GM19238 (cell line): Measurements from ENCODE around the gene ATAD3A.
"Not testable (repeated sequence)": the region's sequence is repeated elsewhere in the genome, so short reads cannot be mapped to it uniquely, and the experiment has no call there.

Experiments
- DNase-seq: peaks from one replicate; pipeline ENCODE4 v3.0.0; 2011; ENCODE audit warnings: low spot score; ENCODE audit not compliant: insufficient read length

ATAD3A gene

DNA sequence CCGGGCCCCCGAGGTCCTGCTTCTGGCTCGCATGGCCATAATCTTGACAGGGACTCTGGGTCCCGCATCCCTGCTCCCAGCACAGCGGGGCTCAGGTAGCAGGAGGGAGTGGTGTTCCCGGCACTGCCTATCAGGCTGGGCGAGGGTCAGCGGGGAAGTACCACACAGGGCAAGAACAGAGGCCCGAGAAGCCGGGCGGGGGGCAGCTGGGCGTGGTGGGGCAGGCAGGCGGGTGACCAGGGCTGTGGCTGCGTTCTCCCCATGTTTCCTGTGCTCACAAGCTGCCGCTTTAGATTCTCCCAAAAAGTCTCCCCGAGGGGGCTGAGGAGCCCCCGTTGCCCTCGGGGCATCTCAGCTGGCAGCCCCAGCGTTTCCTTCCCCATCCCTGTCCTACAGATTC is 22.1 kb upstream of the ATAD3A start:
- DNase-seq = no peak

DNA sequence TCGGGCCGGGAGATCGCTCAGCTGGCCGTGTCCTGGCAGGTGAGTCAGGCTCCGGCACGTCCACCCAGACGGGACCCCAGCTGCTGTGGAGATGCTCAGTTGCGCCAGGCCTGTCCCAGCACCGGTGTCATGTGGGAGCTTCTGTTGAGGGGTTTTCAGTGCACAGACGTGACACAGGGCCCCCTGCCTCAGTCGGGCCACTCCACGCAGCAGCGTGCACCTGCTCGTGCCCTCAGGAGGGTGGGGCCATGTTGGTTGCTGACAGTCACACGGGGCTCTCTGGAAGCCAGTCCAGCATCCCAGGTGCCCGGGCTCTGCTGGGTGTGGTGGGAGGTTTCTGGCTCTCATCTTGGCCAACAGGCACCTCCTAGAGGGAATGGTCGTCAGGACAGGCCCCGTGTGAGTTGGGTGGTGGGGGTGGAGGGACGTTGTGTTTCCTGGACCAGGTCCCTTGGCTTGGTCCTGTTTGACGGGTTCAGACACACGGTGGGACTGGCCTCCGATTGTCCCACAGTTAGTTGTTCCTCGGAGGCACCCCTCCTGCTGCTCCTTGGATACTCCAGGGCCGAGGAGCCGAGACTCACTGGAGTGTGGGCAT is 21.2 kb upstream of the ATAD3A start:
- DNase-seq = no peak

DNA sequence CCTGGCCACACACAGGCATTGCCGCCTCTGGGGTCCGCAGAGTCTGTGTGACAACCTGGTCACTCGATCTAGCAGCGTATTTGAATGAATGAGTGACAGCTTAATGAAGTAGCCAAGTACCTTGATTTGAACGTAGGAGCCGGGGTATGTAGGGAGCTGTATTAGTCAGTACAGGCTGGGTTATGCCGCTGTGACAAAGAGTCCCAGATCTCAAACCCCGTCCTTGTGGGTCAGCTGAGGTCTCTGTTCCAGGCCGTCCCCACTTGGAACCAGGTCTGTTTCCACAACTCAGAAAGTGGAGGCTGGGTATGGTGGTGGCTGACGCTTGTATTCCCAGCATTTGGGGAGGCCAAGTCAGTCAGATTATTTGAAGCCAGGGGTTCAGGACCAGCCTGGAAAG is 20.4 kb upstream of the ATAD3A start:
- no peak for DNase-seq

DNA sequence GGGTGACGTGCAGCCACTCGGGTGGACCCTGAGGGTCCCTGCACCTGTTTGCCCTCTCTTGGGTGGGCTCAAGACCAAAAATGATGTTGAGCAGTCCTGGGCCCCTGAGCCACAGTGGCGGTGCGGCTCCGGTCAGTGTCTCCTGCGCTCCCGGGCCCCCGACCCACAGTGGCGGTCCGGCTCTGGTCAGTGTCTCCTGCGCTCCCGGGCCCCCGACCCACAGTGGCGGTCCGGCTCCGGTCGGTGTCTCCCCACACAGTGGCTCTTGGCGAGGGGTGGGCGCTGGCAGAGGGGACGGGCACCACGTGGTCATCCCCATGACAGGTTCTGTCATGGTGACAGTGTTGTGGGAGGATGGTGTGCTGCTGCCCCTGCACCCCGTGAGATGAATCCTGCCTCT is 17.7 kb upstream of the ATAD3A start:
- not testable (repeated sequence) for DNase-seq

DNA sequence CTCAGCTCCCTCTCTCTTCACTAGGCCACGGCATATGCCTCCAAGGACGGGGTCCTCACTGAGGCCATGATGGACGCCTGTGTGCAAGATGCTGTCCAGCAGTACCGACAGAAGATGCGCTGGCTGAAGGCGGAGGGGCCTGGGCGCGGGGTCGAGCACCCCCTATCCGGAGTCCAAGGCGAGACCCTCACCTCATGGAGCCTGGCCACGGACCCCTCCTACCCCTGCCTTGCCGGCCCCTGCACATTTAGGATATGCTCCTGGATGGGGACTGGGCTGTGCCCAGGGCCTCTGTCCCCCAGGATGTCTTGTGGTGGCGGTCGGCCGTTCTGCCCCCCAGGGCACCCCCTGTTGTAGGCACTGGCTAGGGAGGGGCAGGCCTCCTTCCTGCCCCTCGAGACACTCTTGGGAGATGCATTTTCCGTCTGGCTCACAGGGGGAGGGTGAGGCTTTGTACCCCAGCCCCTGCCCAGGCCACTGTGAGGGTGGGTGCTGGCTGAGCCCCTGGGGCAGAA is 16.4 kb upstream of the ATAD3A start:
- not testable (repeated sequence) for DNase-seq

DNA sequence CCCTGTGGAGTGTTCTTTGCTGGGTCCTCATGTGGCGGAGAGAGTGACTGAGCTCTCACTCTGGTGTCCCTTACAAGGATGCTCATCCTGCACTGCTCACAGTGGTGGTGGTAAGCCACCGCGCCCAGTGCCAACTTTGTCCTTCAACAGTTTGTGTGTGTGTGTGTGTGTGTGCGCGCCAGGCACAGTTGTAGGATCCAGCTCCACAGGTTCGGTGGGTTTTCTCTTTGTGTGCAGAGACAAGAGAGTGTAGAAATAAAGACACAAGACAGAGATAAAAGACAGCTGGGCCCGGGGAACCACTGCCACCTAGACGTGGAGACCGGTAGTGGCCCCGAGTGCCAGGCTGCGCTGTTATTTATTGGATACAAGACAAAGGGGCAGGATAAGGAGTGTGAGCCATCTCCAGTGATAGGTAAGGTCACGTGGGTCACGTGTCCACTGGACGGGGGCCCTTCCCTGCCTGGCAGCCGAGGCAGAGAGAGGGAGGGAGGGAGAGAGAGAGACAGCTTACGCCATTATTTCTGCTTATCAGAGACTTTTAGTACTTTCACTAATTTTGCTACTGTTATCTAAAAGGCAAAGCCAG is 7.1 kb upstream of the ATAD3A start:
- DNase-seq = not testable (repeated sequence)

DNA sequence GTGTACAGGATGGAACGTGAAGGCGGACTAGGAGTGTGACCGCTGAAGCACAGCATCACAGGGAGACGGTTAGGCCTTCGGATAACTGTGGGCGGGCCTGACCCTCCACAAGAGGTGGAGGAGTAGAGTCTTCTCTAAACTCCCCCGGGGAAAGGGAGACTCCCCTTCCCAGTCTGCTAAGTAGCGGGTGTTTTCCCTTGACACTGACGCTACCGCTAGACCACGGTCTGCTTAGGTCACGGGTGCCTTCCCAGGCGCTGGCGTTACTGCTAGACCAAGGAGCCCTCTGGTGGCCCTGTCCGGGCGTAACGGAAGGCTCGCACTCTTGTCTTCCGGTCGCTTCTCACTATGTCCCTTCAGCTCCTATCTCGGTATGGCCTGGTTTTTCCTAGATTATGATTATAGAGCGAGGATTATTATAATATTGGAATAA is 6.6 kb upstream of the ATAD3A start:
- not testable (repeated sequence) for DNase-seq

DNA sequence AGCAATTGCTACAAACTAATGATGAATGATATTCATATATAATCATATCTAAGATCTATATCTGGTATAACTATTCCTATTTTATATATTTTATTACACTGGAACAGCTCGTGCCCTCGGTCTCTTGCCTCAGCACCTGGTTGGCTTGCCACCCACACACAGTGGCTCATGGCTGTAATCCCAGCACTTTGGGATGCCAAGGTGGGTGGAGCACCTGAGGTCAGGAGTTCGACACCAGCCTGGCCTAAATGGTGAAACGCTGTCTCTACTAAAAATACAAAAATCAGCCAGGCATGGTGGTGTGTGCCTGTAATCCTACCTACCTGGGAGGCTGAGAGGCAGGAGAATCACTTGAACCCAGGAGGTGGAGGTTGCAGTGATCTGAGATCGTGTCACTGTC is 6.2 kb upstream of the ATAD3A start:
- DNase-seq = not testable (repeated sequence)

DNA sequence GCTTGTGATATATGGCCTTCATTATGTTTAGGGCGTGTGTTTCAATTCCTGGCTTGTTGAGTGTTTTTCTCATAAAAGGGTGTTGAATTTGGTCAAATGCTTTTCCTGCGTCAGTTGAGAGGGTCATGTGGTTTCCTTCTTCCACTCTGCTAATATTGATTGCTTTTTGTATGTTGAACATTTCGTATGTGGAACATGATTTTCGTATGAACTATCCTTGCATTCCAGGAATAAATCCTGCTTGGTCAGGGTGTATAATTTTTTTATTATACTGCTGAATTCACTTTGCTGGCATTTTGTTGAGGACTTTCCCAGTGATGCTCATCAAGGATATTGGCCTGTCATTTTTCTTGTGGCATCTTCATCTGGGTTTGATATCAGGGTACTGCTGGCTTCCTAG is 4.7 kb upstream of the ATAD3A start:
- no peak for DNase-seq

DNA sequence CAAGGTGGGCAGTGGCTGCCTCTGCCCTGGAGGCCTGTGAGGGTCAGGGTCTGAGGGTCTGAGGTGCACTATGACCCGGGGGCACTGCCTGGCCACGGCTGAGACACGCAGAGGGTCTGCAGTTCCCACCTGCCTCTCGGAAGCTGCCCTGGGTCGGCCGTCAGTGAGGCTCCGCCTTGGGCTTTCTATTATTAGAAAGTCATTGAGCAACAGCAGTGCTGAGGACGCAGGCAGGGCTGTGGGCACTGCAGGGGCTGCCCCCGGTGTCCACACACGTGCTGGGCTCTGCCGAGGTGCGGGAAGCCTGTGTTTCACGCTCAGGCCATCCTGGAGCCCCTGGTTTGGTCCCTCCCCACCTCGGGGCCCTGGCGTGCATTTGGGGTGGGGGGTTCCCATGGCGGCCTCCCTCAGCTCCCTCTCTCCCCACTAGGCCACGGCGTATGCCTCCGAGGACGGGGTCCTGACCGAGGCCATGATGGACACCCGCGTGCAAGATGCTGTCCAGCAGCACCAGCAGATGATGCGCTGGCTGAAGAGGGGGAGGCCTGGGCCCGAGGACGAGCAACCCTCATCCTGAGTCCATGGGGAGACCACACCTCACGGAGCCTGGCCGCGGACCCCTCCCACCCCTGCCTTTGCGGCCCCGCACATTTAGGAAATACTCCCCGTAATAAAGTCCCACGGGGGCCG is 3.0 kb upstream of the ATAD3A start:
- DNase-seq = not testable (repeated sequence)

DNA sequence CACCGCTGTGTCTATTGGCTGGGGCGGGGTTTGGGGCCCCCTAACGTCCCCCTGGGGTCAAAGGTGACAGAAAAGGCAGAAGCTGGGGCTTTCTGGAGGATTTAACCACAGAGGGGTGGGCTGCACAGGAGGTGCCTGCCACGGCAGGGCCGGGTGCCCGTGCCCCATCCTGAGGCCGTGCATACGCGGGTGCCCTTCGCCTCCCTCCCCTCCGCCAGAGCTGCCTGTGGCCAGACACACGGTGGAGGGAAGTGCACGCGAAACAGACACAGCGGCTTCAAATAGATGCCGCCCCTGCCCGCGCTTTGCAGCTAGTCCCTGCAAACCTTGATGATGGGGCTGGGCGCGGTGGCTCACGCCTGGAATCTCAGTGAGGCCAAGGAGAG is 2.5 kb upstream of the ATAD3A start:
- DNase-seq = not testable (repeated sequence)

DNA sequence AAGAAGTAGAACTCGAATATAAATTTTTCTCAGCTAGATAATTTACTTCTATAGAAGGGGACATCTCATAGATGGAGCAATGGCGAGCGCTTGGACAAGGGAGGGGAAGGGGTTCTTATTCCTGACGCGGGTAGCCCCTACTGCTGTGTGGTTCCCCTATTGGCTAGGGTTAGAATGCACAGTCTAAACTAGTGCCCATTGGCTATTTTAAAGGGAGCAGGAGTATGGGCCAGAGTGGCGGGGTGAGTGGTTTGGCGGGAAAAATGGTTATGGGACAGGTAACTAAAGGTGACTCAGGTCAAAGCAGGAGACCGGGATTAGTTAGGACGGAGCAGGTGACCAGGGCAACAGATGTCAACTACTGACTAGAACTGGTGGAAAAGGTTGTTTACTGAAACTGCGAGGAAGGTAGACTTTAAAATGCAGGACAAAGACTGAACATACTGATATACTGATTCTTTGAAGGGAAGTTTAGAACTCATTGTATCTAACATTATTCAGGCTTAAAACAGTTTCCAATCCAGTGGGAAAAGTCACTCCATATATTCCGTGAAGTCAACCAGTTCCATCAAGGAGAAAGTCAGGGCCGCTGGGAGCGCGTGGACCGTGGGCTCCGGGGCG is 940 bp upstream of the ATAD3A start:
- DNase-seq = no peak

DNA sequence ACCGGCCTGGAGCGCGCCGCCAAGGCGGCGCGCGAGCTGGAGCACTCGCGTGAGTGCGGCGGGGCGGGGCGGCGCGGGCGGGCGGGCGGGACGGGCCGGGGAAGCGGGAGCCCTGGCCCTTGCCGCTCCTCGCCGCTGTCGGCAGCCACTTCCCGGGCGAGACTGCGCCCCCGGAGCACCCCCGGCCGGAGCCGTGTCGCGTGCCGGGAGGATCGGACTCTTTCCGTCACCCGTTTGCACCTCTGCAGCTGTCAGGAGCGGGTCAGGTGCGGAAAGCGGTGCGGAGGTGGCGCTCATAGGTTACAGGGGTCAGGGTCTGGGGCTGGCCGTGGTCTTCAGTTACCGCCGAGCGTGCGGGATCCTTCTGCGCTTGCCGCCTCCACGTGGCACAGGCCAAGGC is 463 bp downstream of the ATAD3A start:
- not testable (repeated sequence) for DNase-seq

DNA sequence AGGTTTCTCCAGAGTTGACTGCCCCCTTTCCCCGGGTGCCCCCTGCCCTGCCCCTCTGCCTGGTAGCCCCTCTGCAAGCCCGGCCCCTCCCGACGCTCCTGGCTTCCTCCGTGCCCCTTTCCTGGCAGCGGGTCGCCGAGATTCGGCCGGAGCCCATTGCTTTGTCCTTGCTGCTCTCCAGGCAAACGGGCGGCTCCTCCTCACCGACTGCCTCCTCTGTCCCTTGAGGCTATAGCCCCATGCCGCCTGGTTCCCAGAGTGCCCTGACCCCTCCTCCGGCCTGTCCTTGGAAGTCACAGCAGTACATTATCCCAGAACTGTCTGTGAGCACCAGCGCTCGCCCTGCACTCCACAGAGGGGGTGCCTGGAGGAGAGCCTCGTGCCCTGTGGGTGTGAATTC is 1.7 kb downstream of the ATAD3A start:
- not testable (repeated sequence) for DNase-seq

DNA sequence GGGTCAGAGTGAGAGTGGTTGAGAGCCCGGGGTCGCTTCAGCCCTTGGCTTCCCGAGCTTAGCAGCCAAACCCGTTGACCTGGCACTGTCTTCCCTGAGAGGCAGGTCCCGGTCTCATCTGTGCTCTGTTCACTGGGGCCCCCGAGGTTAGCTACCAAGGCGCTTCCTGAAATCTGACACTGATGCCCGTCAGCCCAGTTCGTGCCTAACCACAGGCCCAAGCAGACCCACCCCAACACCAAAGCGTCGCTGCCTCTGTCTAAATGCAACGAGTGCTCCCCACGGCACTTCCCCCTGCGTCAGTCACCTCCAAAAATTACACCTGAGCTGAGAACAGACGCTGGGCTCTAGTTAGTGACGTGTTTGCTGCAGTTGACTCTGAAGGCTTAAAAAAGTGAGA is 2.4 kb downstream of the ATAD3A start:
- DNase-seq = not testable (repeated sequence)

DNA sequence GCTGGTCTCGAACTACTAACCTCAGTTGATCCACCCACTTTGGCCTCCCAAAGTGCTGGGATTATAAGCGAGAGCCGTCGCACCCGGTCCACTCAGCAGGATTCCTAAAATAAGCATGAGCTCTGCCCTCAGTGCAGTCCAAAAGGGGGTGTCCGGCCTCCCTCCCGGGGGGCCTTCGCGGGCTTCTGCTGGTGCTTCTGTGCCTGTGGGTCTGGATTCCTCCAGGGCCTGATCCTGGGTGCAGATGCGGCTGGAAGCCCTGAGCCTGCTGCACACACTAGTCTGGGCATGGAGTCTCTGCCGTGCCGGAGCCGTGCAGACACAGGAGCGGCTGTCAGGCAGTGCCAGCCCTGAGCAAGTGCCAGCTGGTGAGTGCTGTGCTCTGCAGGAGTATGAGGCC is 5.0 kb downstream of the ATAD3A start:
- DNase-seq = not testable (repeated sequence)

DNA sequence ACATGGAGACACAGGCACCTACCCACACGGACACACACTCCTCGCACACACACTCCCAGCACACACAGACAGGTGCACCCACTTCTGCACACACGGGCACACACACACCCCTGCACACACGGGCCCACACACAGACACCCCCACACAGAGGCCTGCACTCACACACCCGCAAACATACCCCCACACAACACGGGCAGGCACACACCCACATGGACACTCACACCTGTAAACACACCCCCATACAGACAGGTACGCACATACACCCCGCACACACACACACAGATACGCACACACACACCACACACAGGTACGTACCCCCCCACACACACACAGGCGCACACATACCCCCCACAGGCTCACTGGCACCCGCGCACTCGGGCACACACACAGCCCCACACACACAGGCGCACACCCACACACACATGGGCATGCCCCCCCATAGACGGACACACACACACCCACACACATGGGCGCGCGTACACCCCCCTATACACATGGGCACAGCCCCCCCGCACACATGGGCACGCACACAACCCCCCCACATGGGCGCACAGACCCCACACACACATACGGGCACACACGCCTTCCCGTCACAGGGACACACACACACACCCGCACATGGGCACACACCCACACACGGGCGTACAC is 6.1 kb downstream of the ATAD3A start:
- DNase-seq = no peak

DNA sequence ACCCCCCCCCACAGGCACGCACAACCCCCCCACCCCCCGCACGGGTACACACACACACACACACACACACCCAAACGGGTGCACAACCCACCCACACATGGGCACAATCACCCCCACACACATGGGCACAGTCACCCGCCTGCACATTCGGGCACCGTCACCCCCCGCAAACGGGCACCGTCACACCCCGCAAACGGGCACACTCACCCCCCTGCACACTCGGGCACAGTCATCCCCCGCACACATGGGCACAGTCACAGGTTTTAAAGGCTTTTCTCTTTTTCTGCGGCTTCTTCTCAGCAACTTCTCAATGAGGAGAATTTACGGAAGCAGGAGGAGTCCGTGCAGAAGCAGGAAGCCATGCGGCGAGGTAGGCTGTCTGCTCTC is 6.7 kb downstream of the ATAD3A start:
- DNase-seq = not testable (repeated sequence)

DNA sequence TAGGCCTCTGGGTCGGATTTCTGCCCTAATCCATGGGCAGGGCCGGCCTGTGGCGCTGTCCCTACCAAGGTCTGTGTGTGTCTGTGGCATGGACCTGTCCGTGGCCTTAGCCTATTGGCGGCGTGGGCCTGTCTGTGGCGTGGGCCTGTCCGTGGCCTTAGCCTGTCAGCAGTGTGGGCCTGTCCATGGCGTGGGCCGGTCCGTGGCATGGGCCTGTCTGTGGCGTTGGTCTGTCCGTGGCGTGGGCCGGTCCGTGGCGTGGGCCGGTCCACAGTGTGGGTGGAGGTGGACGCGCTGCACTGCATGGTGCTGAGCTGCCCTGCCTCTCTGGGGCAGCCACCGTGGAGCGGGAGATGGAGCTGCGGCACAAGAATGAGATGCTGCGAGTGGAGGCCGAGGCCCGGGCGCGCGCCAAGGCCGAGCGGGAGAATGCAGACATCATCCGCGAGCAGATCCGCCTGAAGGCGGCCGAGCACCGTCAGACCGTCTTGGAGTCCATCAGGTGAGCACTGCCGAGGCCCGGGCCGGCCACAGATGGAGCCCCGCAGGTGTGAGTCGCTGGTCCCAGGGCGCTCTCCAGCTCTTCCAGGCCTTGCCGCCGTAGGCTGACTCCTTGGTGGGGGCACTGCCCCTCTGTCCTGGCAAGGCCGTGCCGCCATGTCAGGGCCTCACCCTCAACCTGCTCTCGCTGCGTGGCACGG is 8.0 kb downstream of the ATAD3A start:
- not testable (repeated sequence) for DNase-seq

DNA sequence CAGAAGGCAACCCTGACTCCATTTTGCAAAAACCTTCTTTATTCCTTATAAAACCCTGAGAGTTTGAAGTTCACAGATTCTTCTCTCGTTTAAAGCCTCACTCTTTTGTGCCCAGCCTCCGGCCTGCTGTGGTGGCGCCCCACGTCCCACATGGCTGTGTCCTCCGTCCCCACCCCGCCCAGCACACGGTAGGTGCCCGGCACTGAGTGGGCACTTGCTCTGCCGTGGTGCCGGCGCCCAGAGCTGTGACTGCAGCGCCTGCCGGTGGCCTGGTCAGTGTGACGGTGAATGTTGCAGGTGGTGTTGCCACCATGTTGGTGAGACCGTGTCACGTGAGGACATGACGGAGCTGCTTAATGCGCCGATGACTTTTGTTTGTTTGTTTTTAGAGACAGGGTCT is 9.4 kb downstream of the ATAD3A start:
- DNase-seq = no peak

DNA sequence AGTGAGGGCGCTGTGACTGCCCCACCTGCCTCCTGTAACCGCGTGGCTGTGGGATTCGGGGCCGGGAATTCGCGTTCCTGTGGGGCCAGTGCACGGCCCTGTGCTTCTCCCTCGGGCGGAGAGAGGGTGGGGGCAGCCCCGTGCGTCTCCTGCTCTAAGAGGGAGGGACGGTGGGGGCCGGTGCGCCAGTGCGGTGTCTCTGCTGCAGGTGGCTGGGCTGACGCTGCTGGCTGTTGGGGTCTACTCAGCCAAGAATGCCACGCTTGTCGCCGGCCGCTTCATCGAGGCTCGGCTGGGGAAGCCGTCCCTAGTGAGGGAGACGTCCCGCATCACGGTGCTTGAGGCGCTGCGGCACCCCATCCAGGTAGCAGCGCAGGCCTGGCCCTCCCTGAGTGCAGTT is 10.6 kb downstream of the ATAD3A start:
- DNase-seq = not testable (repeated sequence)
